HuH-7.5 (cell line): ENCODE data around the gene AGL.
"Not testable (repeated sequence)": the region's sequence is repeated elsewhere in the genome, so short reads cannot be mapped to it uniquely, and the experiment has no call there.

ENCODE experiments used
- DNase-seq: peaks from one replicate; pipeline ENCODE4 v3.0.0; 2011; ENCODE audit warnings: low spot score

Gene AGL

DNA sequence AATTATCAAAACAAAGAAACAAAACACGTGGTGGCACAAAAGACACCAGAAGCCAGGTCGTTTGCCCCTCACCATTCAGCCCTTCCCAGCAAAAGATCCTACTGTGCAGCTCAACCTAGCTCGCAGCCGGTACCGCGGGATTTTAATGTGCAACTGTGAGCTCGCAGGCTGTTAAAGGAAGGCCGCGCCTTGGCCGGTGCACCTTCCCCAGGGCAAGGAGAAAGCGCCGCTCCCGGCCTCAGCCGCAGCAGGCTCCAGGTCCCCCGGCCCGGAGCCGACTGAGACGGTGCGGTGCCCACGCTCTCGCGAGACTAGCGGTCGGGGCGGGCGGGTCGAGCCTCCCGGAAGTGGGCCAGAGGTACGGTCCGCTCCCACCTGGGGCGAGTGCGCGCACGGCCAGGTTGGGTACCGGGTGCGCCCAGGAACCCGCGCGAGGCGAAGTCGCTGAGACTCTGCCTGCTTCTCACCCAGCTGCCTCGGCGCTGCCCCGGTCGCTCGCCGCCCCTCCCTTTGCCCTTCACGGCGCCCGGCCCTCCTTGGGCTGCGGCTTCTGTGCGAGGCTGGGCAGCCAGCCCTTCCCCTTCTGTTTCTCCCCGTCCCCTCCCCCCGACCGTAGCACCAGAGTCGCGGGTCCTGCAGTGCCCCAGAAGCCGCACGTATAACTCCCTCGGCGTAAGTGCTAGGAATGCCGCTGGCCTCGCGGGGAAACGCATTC is at the start of gene AGL:
Gene AGL (plus strand): TSS at position 618 of the 715 bp plus-strand sequence. CDS start 682 bp downstream, outside the sequence.
- peak; percentile 72 for DNase-seq

DNA sequence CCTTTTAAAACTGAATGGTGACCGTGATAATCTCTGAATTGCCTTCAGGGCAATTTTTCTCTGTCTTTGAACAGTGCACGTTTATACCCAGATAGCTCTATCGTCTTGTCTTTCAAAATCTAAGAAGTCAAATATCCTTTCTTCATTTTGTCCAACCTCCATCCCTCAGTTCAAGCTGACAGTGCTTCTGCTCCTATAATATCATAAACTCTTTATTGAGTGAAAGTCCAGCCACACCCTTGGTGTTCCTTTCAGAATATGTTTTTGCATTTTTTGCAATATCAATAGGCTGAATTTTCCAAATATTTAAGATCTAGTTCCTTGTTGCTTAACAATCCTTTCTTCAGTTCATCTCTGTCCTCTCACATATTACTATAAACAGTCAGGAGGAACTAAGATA is 48.6 kb upstream of the AGL start:
- no peak for DNase-seq

DNA sequence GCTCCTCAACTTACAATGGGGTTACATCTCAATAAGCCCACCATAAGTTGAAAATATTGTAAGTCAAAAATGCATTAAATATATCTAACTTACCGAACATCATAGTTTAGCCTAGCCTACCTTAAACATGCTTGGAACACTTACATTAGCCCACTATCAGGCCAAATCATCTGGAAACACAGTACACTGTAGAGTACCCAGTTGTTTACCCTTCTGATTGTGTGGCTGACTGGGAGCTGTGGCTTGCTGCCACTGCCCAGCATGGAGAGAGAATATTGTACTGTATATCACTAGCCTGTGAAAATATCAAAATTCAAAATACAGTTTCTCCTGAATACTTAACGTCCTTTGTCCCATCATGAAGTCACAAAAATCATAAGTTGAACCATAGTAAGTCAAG is 43.3 kb upstream of the AGL start:
- no peak for DNase-seq

DNA sequence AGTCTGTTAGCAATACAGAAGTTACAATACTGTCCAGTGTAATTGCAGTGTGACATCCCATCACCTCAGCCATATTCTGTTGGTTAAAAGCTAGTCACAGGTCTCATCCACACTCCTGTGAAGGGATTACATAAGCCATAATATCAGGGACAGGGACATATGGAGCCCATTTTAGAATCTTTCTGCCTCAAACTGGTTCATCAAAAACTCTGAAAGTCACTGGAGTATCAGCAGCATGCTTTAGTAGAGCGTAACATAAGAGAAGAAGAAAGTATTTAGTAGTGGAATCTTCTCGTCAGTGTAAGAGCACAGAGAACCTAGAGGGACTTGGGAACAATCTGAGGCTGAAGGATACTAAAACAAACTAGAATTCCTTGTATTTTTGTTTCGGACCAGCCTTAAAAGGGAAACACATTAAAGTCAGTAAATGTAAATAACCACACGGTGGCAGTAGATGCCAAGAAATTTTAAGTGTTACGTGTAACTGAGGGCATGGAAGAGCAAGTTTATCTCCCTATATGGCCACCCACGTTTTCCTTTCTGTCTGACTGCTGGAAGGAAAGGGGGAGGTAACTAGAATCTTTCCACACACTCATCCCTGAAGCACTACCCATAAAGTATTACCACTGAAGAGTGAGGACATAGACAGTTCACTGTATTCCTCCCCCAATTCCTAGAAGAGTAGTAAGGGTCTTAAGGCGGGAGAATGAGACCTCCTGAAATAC is 41.6 kb upstream of the AGL start:
- peak; percentile 41 for DNase-seq

DNA sequence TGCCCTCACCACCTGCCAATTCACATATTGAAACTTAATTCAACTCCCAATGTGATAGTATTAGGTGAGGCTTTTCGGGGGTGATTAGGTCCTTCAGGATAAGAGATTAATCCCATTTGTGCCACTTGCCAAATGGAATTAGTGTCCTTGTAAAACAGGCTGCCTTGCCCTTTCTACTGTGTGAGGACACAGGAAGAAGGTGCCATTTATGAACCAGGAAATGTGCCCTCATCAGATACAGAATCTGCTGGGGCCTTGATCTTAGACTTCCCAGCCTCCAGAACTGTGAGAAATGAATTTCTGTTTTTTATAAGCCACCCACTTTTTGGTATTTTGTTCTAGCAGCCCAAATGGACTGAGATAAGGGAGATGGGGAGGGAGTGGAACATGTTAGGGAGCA is 39.1 kb upstream of the AGL start:
- DNase-seq, result no peak

GRCh38 chr1:99811747-99812146 is 38.4 kb upstream of the AGL start:
- no peak for DNase-seq

DNA sequence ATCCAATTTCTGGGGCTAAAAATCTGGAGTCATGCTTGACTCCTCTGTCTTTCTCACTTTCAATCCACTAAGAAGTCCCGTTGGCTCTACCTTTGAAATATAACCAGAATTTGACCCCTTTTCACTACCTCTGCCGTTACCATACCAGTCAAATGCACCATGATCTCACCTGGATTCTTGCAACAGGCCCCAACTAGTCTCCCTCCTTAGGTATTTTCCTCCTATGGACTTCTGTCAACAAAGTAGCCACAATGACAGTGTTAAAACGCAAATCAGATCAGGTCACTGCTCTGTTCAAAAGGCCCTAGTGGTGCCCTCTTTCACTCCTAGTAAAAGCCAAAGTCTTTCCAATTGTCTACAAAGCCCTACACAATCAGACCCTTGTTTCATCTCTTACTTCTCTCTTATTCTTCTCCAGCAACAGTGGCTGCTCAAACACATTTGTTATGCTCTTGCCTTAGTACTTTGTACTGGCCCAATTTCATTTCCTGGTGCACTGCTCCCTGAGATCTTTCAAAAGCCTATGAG is 35.7 kb upstream of the AGL start:
- no peak for DNase-seq

- no peak for DNase-seq
Measured at GRCh38 chr1:99816656-99817055, 33.5 kb upstream of the AGL start.

DNA sequence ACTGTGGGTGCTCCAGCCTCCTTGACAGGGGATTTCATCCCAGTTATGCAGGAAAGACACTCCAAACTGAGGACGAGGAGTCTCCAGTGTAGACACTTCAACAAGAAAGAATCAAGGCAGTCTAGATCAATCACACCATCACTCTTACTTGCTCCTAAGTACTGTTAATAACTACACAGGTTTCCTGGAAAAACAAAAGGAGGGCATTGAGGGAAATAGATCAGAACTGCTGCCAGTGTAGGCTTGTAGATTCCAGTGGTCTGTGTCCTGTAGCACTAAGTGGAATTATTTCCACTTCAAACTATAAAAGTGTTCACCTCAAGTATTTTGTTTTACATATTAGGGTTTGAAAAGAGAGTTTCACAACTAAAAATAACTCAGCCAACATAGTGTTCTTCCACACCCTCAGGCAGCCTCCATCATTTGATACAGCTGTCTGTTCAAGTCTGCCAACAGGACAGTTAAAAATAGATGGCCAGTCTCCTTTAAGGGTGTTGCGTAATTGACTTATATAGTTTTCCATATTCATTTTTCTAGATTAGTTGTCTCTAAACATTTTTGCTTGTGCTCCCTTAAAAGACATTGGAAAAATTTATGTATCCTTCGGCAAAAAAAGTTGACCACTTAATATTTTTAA is 32.0 kb upstream of the AGL start:
- no peak for DNase-seq

GRCh38 chr1:99820546-99820945 is 29.6 kb upstream of the AGL start:
- DNase-seq, result no peak

DNA sequence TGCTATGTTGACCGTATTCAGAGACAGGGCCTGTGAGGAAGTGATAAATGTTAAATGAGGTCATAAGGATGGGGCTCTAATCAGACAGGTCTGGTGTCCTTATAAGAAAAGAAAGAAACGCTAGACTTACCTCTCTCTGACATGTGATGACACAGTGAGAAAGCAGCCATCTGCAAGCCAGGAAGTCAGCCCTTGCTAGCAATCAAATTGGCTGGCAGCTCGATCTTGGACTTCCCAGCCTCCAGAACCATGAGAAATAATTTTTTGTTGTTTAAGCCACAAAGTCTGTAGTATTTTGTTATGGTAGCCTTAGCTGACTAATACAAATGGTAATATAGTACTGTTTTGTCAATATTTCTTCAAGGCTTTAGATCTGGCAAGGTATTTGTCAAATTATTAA is 25.1 kb upstream of the AGL start:
- DNase-seq, result no peak

DNA sequence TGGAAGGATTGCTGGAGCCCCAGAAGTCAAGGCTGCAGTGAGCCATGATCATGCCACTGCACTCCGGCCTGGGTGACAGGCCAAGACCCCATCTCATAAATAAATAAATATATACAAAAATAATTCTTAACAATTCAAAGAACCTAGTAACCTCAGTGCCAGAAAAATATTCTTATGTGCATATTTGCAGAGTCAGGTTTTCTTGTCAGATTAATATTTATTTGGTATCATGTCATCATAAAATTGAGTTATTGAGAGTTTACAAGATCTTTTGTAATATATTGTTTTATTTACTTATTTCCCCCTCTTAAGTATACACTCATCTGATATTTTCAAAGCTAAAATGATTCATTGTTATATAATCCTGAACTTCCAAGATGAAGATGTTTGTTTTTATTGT is 24.5 kb upstream of the AGL start:
- no peak for DNase-seq

DNA sequence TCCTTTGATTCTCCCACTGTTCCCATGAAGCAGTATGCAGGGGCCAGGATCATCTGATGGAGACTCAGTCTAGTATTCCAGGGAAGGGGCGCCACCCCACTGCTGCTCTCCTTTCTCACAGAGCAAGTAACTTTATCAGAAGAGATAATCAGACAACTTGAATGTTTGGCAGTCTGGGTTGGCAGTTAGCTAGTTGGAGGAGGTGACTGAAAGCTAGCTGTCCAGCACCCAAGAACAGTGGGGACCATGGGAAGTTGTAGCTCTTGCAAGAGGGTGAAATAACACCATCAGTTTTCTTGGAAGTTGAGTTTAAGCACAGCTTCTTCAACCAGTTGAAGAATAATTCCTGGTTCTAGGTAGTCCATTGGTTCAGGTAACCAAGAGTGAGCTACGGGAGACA is 22.2 kb upstream of the AGL start:
- no peak for DNase-seq

DNA sequence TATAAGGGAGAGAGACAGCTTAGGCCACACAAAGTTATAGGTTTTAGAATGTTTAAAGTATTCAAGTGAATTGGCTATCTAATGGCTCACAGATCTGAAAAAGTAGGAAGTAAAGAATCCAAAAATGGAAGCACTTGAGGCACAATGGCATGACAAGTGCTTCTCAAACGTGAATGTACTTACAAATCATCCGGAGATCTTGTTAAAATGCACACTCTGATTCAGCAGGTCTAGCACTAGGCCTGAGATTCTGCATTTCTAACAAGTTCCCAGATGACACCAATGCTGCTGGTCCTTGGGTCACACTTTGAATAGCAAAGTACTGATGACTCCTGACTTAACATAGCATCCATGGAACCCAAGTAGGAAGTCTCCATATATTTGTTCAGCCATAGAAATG is 20.9 kb upstream of the AGL start:
- DNase-seq, result no peak

- not testable (repeated sequence) for DNase-seq
Measured at GRCh38 chr1:99833911-99834310, 16.2 kb upstream of the AGL start.

GRCh38 chr1:99836171-99837103 is 13.7 kb upstream of the AGL start:
- DNase-seq, result not testable (repeated sequence)

DNA sequence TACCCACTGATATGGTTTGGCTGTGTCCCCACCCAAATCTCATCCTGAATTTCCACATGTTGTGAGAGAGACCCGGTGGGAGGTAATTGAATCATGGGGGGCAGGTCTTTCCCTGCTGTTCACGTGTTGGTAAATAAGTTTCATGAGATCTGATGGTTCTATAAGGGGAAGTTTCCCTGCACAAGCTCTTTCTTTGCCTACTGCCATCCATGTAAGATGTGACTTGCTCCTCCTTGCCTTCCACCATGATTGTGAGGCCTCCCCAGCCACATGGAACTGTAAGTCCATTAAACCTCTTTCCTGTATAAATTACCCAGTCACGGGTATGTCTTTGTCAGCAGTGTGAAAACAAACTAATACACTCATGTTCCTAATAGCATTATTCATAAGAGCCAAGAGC is 9.8 kb upstream of the AGL start:
- not testable (repeated sequence) for DNase-seq

- no peak for DNase-seq
Measured at GRCh38 chr1:99843760-99844159, 6.4 kb upstream of the AGL start.

GRCh38 chr1:99845201-99845600 is 5.0 kb upstream of the AGL start:
- DNase-seq, result not testable (repeated sequence)

DNA sequence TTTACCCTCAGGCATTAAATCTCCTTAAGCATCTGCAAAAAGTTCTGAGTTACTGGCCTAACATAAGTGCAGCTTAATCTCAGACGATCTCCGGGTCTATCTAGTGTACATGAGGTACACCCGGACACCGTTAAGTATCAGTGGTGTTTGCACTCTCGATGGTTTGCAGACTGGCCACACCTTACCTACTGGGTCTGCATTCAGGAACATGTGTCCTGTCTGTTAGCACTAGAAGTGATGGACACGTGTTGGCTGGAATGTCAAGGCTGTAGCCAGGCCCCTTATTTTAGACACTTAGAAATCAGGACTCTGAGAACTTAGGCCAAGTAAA is 783 bp upstream of the AGL start:
- DNase-seq, result peak; percentile 13

DNA sequence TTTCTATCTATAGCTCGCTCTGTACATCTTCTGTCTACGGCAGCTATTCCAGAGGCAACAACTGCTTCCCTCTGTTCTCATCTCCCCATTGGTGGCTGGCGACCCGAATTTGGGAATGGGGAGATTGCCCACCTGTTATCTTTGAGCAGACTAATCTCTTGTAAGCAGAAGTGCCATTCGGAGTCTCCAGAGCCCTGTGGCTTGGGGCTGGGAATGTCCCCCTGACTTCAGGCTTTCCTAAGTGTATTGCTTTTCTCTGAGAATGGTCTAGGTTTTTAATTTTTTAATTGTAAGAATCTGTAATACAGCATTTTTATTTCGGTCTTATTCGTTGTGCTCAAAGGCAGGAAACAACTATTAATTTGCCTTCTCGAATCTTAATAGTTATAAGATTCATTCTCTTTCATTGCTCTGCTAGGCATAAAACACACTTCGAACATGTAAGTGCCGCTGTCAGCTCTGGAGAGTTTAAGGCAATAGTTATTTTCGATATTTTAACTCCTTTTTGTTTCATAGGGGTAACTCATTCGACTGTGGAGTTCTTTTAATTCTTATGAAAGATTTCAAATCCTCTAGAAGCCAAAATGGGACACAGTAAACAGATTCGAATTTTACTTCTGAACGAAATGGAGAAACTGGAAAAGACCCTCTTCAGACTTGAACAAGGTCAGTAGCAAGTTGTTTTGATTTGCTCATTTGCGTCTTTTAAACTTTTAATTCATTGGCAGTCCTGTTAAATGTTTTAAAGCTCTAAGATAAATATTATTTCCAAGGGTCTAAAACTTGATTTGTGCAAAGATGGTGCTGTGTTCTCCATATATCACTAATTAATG is 514 bp downstream of the AGL start:
- no peak for DNase-seq
